OCI-M1 (cell line): Measurements from ENCODE around the gene BBX.
"Not testable (repeated sequence)": the region's sequence is repeated elsewhere in the genome, so short reads cannot be mapped to it uniquely, and the experiment has no call there.

ENCODE experiments used
- DNase-seq: peaks from one replicate; lab custom pipeline; 2025; lab: John Stamatoyannopoulos, UW

The BBX gene

DNA sequence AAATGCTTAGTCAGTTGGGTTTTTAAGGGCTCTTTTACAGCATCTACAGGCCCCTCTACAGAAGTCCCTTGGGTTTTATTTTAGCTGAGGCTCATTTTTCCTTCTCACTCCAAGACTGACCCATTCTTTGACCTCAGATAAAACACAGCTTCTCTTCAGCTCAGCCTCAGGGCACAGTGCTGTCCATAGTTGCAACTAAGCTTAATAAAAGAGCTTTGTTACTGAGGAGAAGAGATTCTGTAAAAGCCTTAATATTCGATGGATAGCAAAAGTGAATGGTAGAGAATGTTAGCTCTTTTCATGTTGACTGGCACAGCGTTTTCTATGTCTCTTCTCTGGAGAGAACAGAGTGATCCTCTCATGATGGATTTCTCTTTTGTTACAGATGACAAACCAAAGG, 277.9 kb downstream of the BBX start:
- DNase-seq: no peak

DNA sequence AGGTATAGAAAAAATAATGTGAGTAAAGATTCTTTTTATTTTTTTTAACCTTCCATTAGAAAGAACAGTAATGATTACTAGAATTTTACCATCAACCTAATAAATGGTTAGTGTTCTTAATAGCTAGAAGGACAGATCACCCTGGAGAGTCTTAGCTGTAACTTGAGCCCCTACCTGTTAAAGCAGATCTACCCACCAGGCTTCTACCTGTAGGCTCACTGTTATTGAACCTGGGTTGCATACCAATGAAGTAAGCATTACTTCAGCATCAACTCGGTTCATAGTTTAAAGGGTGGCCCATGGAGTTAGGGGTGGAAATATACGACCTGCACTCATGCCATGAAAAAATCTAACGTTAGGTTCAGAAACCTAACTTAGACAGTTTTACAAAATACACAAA, 280.4 kb downstream of the BBX start:
- no peak for DNase-seq

DNA sequence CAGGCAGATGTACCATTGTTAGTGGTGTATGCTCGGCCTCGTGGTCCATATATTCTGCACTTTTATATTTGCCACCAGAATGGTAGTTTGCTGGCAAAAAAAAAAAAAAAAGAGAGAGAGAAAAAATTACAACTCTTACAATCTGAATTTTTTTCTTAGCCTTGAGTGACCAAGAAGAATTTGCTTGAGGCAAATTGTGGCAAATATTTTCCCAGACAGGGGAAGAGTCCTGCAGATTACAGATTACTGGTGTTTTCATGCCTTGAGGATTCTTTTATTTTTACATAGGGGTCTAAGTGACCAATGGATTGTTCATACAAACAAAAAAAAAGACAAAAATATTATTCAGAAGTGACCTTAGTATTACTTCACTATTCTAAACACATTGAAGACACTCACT, 283.3 kb downstream of the BBX start:
- no peak for DNase-seq

DNA sequence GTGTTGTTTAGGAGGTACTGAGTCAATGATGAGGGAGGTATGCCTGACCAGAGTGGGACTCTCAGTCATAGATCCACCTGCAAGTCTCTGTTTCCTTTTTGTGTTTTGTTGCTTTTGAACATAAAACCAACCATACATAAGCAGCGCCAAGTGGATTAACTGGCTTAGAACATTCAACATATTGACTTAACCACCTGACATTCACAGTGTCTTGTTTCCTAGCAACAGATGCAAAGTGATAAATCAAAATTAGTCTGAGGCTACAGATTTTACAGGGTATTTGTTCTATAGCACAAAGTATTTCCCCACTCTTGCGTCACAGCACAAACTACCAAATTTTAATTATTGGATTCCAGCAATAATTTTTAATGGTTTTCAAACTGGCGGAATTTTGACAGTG, 283.8 kb downstream of the BBX start:
- DNase-seq: no peak

DNA sequence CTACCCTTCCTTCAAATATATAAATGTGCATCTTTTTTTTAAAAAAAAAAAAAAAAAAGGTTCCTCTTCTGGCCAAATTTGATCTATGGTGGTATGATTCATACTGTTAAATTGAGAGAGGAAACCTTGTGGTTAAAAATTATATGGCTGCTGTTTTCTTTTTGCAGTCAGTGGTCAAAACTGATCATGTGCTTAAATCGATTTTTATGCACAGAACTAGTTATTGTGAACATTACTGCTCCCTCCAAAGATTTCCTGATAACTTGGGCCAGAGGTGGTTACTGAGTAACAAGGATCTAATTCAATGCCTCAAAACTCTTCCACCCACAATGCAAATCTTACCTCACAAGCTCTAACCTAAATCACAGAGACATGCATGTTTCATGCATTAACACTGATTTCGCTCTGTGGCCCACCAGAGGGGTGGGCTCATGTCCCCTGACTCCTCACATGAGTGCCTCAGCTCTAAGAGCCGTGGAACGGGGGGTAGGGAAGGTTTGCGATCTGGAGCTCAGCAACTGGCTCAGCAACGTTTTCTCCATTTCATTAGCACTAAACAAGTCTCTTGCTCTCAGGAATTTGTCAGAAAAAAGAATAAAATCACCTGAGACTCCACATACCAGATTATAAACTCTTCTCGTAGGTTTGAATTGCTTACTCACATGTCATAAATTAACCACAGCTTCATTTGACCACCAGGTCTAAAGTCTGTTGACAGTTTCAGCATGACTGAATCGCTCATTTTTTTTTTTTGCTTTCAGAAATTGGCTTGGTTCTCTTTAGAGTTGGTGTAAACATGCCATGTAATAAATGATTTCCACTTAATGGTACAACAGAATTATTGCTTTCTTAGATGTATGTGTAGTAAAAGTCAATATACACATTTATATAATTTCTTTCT, 287.7 kb downstream of the BBX start:
- DNase-seq: peak; percentile 36

DNA sequence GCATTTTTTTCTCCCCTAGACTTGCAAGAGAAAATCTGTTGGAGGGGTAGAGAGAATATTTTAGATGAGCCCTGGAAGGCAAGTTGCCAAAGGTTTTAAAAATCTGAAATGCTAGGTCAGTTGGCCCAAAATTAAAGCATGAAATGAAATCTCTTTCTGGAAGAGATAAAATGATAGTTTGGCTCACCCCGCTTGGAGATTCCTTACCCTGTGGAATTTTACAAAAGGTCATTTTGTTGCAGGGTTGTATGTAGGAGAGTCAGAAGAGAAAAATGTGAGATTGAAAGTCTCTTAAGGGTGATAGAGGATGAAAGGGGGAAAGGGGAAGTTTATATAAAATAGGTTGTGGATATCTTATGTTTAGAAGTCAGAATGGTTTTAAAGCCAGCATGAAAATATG, 290.3 kb downstream of the BBX start:
- DNase-seq: no peak

DNA sequence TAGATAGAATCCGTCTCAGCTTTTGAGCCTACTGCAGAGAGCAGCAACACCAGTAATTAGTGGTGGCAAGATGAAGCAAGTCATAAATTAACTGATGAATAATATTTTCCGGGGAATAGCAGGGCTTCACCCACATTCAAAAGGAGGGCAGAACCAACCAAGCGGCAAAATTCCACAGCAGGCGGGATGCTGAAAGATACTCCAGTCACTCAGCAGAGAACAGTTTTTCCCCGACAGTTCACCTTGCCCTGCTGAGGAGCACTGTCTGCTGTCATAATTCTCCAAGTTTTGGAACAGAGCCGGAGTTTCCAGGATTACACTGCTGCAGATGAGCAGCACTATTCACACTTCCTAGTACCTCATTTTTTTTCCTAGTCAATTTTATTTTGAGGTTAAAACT, 293.3 kb downstream of the BBX start:
- no peak for DNase-seq

DNA sequence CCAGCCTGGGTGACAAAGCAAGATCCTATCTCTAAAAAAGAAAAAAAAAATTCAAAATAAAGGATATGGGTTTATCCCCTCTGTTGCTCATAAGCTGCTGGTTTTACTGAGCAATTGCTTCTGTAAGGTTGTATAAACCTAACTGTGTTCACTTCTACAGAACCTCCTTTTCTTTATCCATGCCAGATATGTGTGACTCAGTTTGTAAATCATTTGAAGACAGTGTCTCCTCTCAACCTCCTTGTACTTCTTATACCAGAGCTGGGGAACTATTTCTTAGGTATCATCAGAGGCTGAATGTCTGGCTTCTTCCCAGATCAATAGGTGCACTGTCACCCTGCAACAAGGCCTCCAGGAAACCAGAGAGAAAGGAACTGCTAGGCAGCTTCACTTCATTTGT, 294.3 kb downstream of the BBX start:
- DNase-seq: peak; percentile 24

DNA sequence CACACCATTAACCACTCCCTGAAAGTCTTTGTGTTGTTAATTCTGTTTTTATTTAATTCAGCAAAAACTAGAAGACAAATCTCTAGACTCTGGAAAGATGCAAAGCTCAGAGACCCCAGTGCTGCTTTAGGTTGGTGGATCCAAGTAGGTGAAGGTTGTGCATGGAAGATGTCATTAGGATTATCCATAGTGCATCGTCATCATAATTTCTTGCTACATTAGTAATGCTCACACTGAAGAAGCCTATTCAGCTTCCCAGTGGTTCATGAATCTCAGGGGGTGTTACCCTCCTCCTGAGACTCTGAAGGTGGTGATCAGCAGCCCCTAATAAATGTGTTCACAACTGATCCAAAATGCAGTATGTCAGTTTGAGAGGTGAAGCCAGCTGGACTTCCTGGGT, 295.3 kb downstream of the BBX start:
- DNase-seq: no peak

DNA sequence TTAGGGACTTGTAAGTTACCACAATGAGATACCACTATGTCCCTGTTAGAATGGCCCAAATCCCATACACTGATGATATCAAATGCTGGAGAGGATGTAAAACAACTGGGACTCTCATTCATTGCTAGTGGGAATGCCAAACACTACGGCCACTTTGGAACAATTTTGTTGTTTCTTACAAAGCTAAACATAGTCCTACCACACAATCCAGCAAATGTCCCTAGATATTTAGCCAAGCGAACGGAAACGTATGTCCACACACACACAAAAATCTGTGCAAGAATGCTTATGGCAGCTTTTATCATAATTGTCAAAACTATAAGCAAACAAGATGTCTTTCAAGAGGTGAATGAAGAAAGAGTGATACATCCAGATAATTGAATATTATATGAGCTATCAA, 296.9 kb downstream of the BBX start:
- DNase-seq: no peak

DNA sequence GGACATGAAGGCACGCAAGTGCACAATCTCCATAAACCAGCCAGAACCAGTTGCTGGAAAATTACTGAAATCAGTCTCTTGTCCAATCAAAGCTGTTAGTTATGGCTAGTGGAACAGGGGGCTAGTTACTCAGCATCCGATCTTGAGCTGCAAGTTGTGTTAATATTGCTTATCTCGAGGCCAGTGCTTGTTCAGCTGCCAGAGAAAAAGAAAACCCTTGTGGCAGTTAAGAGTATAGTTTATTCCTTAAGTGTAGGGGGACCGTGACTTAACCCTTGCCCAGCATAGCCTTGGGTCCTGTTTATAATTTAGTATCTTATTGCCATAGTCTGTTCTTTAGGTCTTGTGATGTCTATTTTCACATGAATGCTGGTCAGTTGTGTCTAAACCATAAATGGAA, 299.5 kb downstream of the BBX start:
- no peak for DNase-seq

DNA sequence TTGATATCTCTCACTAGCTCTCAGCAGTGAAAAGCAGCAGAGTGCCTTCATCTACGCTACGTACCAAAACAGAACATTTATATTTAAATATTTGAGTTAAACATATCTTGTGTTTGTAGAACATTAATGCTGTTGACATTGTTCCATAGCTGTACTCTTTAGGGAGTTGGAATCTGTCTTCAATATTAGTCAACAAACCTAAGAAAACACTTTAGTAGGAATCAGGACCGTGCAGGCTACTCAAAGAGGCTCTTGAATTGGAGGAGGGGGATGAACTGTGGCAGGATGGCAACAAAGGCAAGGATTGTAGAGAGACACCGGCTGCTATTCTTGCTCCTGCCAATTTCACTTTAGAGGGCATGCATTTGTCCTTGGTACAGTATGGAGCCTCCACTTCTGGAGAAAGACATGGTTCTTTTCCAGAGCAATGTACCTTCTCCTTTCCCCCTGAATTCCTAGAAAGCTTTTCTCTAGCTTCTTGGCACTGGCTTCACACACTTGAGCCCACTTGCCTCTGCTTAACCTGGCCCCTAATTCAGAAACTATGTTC, 302.1 kb downstream of the BBX start:
- DNase-seq: no peak

DNA sequence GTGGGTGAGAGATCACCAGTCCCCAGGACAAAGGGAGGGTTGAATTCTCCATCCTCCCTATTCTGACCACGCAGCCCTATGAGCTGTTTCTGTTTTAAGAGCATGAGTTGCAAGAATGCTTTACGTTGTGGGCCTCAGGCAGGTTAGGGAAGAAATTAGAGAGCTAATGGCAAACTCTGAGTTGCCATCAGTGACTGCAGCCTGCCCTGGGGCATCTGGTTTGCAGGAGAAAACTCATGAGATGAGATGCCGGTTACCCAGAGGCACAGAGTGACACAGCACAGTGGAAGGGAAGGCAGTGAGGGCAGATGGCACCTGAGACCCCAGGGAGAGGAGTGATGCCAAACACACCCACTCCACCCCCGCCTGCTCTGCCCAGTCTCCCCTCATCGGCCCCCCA, 302.8 kb downstream of the BBX start:
- no peak for DNase-seq

DNA sequence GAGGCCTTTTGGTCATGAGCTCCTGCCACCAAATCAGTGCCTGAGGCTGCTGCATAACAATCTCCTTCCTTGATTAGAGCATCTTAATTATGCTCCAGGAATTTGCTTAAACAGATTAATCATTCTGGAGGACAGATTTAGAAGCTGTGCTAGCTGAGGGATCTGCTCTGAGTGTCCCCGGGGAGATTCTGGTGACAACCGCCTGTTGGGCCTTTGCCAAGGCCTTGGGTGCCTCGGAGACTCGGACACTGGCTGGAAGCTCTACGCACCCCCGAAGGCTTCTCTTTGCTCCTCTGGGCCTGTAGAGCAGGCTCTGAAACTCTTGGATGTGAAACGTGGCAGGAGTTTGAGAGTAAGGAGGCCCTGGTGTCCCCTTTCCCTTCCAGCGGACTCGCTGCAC, 304.0 kb downstream of the BBX start:
- DNase-seq: no peak

DNA sequence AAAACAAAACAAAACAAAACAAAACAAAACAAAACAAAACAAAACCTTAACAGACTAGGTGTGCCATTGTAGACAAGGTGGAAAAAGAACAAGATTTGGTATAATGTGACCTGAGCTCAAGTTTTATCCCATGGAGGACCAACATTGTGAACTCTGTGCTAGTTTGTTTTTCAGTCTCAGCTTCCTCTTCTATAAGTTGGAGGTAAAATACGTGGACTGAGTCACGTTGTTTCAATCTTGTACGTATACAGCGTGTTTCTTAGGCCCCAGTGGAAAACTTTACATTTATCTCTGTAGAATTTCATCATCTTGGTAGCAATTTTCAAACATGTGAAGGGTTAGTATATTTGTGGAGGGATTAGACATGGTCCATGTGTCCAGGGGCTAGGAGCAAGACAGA, 306.4 kb downstream of the BBX start:
- peak; percentile 6 for DNase-seq

DNA sequence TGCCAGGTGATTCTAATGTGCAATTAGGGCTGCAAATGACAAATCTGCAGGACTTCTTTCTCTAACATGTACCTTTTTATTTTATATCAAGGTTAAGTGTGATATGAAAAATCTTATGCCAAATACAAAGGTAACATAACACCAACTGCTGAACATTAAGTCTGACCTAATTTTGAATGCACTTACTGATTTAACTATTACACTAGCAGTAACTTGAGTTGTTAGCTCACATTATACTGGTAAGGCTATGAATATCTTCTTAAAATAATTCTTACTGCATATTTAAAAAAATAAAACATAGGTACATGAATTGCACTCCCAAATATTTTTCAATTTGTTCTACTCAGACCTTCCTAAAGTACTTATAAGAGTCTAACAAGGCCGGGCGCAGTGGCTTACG, 308.8 kb downstream of the BBX start:
- DNase-seq: no peak

DNA sequence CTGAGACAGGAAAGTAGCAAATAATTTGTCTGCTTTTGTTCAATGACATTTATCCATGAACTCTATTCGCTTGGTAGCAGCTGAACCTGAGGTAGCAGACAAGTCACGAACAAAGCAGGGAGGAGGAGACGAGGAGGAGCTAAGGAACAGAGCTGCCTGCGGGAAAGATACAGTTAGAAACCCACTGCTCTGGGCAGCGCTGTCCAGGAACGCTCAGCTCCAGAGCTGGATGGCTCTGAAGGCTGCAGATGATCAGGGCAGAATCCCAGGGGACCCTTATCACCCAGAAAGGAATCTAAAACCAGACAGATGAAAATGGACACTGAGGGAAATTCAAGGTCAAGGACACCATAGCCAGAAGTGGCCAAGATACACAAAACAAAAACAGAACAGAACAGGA, 310.3 kb downstream of the BBX start:
- DNase-seq: no peak

DNA sequence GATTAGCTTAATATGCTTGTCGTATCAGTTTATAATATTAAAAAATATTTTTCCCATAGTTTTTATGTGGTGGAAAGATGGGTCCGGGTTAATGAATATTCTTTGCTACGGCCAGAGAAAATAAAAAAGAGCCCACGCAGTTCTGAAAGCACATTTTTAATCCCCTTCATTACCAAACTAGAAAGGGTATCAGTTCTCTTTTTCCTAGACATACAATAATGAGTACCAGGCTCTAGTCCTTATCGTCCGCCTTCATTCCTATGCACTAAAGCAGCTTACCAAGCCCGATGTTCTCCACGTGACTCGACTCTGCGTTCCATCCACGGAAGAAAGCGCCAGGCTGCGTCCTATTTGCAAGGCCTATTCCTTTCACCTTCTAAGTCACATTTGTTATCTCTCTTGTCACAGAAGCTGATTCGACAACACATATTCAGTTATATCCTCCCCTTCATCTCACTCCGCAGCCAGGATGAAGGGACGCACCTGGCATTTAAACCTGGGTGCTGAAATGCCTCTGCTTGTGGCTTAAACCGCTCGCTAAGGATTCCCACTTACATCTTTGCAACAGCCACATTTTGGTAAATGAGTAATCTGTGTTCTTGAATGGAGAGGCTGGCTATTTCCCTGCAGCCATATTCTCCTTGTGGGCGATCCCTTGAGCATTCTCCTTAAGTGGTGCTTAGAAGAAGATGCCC, 311.1 kb downstream of the BBX start:
- no peak for DNase-seq

DNA sequence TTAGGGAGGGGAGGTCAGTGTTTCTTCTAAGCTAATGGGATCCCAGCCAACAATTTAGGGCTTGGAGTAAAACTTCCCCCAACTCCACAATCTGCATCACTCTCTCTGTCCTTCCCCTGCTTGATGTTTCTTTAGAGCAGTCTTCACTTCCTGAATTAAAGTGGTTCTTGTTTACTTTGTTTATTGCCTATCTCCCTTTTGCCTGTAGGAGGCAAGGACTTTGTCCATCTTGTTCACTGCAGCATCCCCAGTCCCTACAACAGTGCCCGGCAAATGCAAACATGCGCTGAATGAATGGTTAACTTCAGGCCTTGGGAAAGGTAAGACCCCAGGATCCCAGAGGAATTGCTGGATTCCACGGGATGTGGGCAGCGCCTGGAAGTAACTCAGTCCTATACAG, 312.2 kb downstream of the BBX start:
- not testable (repeated sequence) for DNase-seq

DNA sequence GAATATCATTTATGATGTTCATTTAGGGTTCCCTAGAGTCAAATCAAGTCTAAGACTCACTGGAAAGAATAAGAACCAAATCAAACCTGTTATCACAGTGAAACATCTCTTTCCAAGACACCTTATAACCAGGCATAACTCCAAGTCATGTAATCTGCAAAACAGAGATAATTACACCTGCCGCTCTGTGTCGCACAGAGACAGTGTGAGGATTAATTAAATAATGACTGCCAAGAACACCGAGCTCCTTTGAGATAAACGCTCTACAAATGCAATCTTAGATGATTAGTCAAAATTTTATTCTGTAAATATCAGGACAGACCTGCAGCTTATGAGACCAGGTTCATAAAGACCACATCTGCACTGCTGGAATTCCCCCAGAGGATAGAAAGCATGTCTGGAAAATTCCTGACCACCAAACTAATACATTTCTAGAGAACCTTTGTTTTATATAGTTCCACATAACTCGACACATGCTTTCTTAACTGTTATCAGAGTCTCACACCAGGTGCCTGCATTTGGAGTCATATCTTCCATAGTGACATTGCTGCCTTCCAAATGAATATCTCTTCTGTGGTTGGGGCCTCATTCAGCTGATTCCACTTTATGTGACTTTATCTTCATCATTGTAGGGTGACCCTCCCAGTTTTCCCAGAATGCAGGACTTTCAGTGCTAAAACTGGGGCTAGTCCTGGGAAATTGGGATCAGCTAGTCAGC, 315.3 kb downstream of the BBX start:
- DNase-seq: peak; percentile 65

DNA sequence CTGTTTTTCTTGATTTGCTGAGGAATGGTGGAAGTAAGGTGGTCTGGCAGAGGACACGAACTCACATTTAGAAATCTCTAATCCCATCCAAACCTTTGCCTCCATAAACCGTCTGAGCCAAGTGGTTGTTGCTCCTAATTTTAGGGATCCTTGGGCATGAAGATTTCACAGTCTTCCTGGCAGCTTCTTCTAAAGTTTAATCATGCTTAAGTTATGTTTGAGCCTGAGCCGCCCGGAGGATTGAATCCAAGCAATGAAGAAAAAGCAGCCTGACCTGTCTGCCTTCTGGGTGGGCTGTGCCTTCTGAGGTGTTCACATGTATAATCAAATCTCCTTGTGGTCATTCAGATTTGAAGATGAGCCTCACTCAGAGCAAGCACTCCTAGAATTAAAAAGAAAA, 319.1 kb downstream of the BBX start:
- DNase-seq: no peak

DNA sequence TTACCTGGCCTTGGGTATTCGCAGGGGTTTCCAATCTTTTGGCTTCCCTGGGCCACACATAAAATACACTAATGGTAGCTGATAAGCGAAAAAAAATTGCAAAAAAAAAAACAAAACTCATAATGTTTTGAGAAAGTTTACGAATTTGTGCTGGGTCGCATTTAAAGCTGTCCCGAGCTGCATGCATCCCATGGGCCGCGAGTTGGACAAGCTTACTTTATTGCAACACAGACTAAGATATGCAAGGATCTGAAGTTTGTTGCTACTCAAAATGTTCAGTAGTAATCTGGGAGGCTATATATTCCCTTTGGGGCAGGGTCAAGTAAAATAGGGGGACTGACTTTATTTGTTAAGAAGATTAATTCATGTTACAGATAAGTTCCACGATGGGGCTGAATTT, 320.2 kb downstream of the BBX start:
- no peak for DNase-seq
